SK-N-SH (cell line): ENCODE measurements around the gene TMEM184A. TPM values are rescaled to one million over a fixed set of nuclear protein-coding genes. Genes with fewer than 3 reads are reported as not detected.

Source experiments
- CTCF ChIA-PET: fragments of 300-600, 350-600 bp; formaldehyde crosslinking; extraction: SDS; loops from one replicate; lab custom pipeline; 2021; lab: Yijun Ruan, JAX
- POLR2A ChIA-PET: fragments of 350-600 bp; sonication (Branson Sonifier 250); formaldehyde crosslinking; extraction: SDS; loops from one replicate; lab custom pipeline; 2020; ENCODE audit warnings: antibody characterized with exemption, inconsistent platforms; lab: Yijun Ruan, JAX
- DNase-seq: peaks from one replicate; pipeline ENCODE4 v3.0.0; 2012
- H2AFZ ChIP-seq: fragments of 200-600 bp; sonication (generic); 2 replicates; pipeline ENCODE4 v1.8.1; 2016; ENCODE audit warnings: antibody characterized with exemption, mild to moderate bottlenecking, low read depth
- H3F3A ChIP-seq: fragments of 200-600 bp; sonication (generic); replicated peaks from 2 replicates; pipeline ENCODE3; 2016; ENCODE audit warnings: antibody characterized with exemption, mild to moderate bottlenecking; ENCODE audit not compliant: insufficient read depth
- H3K27ac ChIP-seq, 2 experiments: fragments of 200-500 bp in 1 of 2; fragments of 200-600 bp in 1 of 2; sonication (Bioruptor generic) in 1 of 2; sonication (generic), shearing (Covaris generic) in 1 of 2; 2 replicates each; pipeline versions ENCODE4 v1.5.1 to v1.6.1; 2014 to 2016; ENCODE audit warnings: low read depth in 2 of 2, inconsistent platforms in 1 of 2, low read length in 1 of 2, mild to moderate bottlenecking in 1 of 2, mixed read lengths in 1 of 2
- H3K27me3 ChIP-seq: fragments of 200-600 bp; sonication (generic), shearing (Covaris generic); 2 replicates; pipeline ENCODE4 v1.6.1; 2016; ENCODE audit warnings: mixed run types; ENCODE audit not compliant: insufficient read depth
- H3K36me3 ChIP-seq, 2 experiments: fragments of 200-500 bp in 1 of 2; fragments of 200-600 bp in 1 of 2; sonication (Bioruptor generic) in 1 of 2; sonication (generic) in 1 of 2; replicated peaks in 1 of 2; 2 replicates each; pipeline versions ENCODE3 to v1.5.1; 2014 to 2016; ENCODE audit warnings: low read length in 1 of 2, mild to moderate bottlenecking in 1 of 2; ENCODE audit not compliant: insufficient read depth in 2 of 2, control insufficient read depth in 1 of 2
- H3K4me1 ChIP-seq, 2 experiments: fragments of 200-500 bp in 1 of 2; fragments of 200-600 bp in 1 of 2; sonication (Bioruptor generic) in 1 of 2; sonication (generic), shearing (Covaris generic) in 1 of 2; 2 replicates each; pipeline versions ENCODE4 v1.5.1 to v1.6.1; 2014 to 2016; ENCODE audit warnings: low read depth in 1 of 2, low read length in 1 of 2, mixed run types in 1 of 2; ENCODE audit not compliant: insufficient read depth in 2 of 2, control insufficient read depth in 1 of 2
- H3K4me2 ChIP-seq: fragments of 200-600 bp; sonication (generic), shearing (Covaris generic); 2 replicates; pipeline ENCODE4 v1.6.1; 2017; ENCODE audit warnings: mixed run types
- H3K4me3 ChIP-seq, 2 experiments: fragments of 200-500 bp in 1 of 2; fragments of 200-600 bp in 1 of 2; sonication (Bioruptor generic) in 1 of 2; sonication (generic), shearing (Covaris generic) in 1 of 2; 2 replicates each; pipeline versions ENCODE4 v1.5.1 to v1.8.1; 2014 to 2016; ENCODE audit warnings: low read depth in 2 of 2, inconsistent platforms in 1 of 2, low read length in 1 of 2, mild to moderate bottlenecking in 1 of 2, mixed read lengths in 1 of 2, moderate library complexity in 1 of 2
- H3K79me2 ChIP-seq: fragments of 200-600 bp; sonication (generic); 2 replicates; pipeline ENCODE4 v1.8.1; 2017; ENCODE audit warnings: mild to moderate bottlenecking; ENCODE audit not compliant: insufficient read depth
- H3K9ac ChIP-seq: fragments of 200-600 bp; sonication (generic); 2 replicates; pipeline ENCODE4 v1.6.1; 2017; ENCODE audit warnings: mixed run types
- H3K9me2 ChIP-seq: fragments of 200-600 bp; sonication (generic); 2 replicates; pipeline ENCODE4 v1.6.1; 2017; ENCODE audit warnings: mixed run types
- H3K9me3 ChIP-seq: fragments of 200-600 bp; sonication (generic); 2 replicates; pipeline ENCODE4 v1.6.1; 2017; ENCODE audit warnings: mixed run types, mild to moderate bottlenecking, moderate library complexity
- H4K20me1 ChIP-seq: fragments of 200-600 bp; sonication (generic); 2 replicates; pipeline ENCODE4 v1.6.1; 2017; ENCODE audit warnings: mild to moderate bottlenecking, mixed run types; ENCODE audit not compliant: insufficient read depth
- CTCF ChIP-seq: fragments of 200-600 bp; sonication (generic); IDR thresholded peaks from 2 replicates; pipeline ENCODE4 v1.6.1; 2017; ENCODE audit warnings: antibody characterized with exemption, mild to moderate bottlenecking, moderate library complexity
- FOXM1 ChIP-seq: IDR thresholded peaks from 2 replicates; pipeline ENCODE4 v1.4.0; 2012; ENCODE audit warnings: low read depth, mild to moderate bottlenecking
- IRF3 ChIP-seq: fragments of 150-350 bp; IDR thresholded peaks from 2 replicates; pipeline ENCODE4 v1.6.1; 2016; ENCODE audit warnings: mild to moderate bottlenecking, low read depth, low read length
- MAX ChIP-seq: IDR thresholded peaks from 2 replicates; pipeline ENCODE4 v1.4.0; 2012; ENCODE audit warnings: low read depth
- MXI1 ChIP-seq: IDR thresholded peaks from 2 replicates; pipeline ENCODE4 v1.6.1; 2012; ENCODE audit warnings: mild to moderate bottlenecking, low read depth, low read length, improper control_type of control experiment
- POLR2AphosphoS5 ChIP-seq: IDR thresholded peaks from 2 replicates; pipeline ENCODE4 v1.6.1; 2012; ENCODE audit warnings: low read depth, low read length
- ZBTB33 ChIP-seq: IDR thresholded peaks from 2 replicates; pipeline ENCODE4 v1.4.0; 2012; ENCODE audit warnings: low read depth, borderline replicate concordance
- WGBS: methylation state at CpG from one replicate; pipeline ENCODE4 v1.1.6; 2017; ENCODE audit warnings: low lambda C conversion rate; 5-methylcytosine and 5-hydroxymethylcytosine counted together
- polyA plus RNA-seq, 3 experiments: library from polyadenylated mRNA; depleted of rRNA; stranded (reverse); fragments of >200 nt; gene quantifications; 2 replicates each; pipeline ENCODE4 v1.2.3, GENCODE V29; 2012

The TMEM184A gene
- polyA plus RNA-seq, 1 of the 3 experiments (the other 2 are of a cell fraction): 1.5 TPM

- POLR2A ChIA-PET: interaction anchor here (0.8 kb wide), 1 partner anchor 10 kb away, joined by 3 read pairs; the partner anchor contains the start of gene TMEM184A
- Histone ChIP-seq H3F3A (no peaks in the 10 kb centered on the region), H3K27ac (no peak overlapping the region), H4K20me1 (no peaks in the 10 kb centered on the region), H3K9ac (no peak overlapping the region), H3K79me2 (peaks cover 5% of the 10 kb centered on the region; the same call in 1 of the 2 replicates), H3K27me3 (no peaks in the 10 kb centered on the region), H3K4me2 (no peak overlapping the region), H3K9me3 (no peaks in the 10 kb centered on the region), H2AFZ (no peak overlapping the region), H3K9me2 (no peaks in the 10 kb centered on the region), H3K36me3 (peaks cover 7 to 34% of the 10 kb centered on the region in 2 experiments), H3K4me1 (no peaks in the 10 kb centered on the region), H3K4me3 (no peak overlapping the region)
- TF ChIP-seq ZBTB33: no peak
- no peak for TF ChIP-seq MAX
- TF ChIP-seq POLR2AphosphoS5: no peak
- TF ChIP-seq FOXM1: no peak
- TF ChIP-seq CTCF: 0 out of 2 replicates have a peak, but pooled peaks have one; percentile 16
- no peak for DNase-seq
- WGBS: 80% methylated on average over 28 of the region's 40 CpGs
- CTCF ChIA-PET: interaction anchor here (1.0 to 2.2 kb wide), 3 partner anchors 11 to 72 kb away, joined by 3 to 11 read pairs (median 3); partner anchors contain the start of gene TMEM184A
These were observed 10.4 kb downstream of the TMEM184A start for GRCh38 chr7:1545417-1546246.

- no peak overlapping the region for H3K4me3 ChIP-seq
- H3K4me2 ChIP-seq: no peak overlapping the region
- no peaks in the 10 kb centered on the region for H3K27me3 ChIP-seq
- H3K79me2 ChIP-seq: peaks cover 6% of the 10 kb centered on the region; the same call in 1 of the 2 replicates
- no peaks in the 10 kb centered on the region for H3F3A ChIP-seq
- whole genome bisulfite sequencing: 90% methylated on average over 9 of the region's 16 CpGs
- H3K27ac ChIP-seq: no peak overlapping the region
- ChIA-PET CTCF (interaction anchor here (1.0 to 1.1 kb wide), 2 partner anchors 38 to 71 kb away, joined by 3 read pairs; no protein-coding TSS in a partner anchor), POLR2A (interaction anchor here (0.8 kb wide), 1 partner anchor 11 kb away, joined by 3 read pairs; the partner anchor contains the start of gene TMEM184A)
- peaks cover 7 to 39% of the 10 kb centered on the region in 2 experiments for H3K36me3 ChIP-seq
- no peaks in the 10 kb centered on the region for H3K9me3 ChIP-seq
- H3K9me2 ChIP-seq: no peaks in the 10 kb centered on the region
- DNase-seq: no peak
- H2AFZ ChIP-seq: no peak overlapping the region
- H3K9ac ChIP-seq: no peak overlapping the region
- no peaks in the 10 kb centered on the region for H3K4me1 ChIP-seq
- no peak for TF ChIP-seq MXI1
- no peak for TF ChIP-seq IRF3
- no peaks in the 10 kb centered on the region for H4K20me1 ChIP-seq
These were observed 11.0 kb downstream of the TMEM184A start for GRCh38 chr7:1544896-1545416.
